ENCODE data around the gene PIK3R3.

GRCh38 chr1:46013581-46013980 lies 118.8 kb downstream of the PIK3R3 start:
- TF ChIP-seq CTCF (IDR thresholded peaks at IDR 0.05) = no peak
- TF ChIP-seq POLR2A (IDR thresholded peaks at IDR 0.05) = no peak
- no peak for TF ChIP-seq POLR2AphosphoS5 (IDR thresholded peaks at IDR 0.05)
